HG02840 (cell line): ENCODE data around the gene EFCAB7.

Experiments
- ATAC-seq: cut with Tn5 transposase; IDR thresholded peaks from one replicate; pipeline ENCODE4 v1.9.1; 2021; ENCODE audit warnings: mild to moderate bottlenecking, moderate library complexity, moderate number of reproducible peaks; ENCODE audit not compliant: unreplicated experiment, low FRiP score

Gene EFCAB7

GRCh38 chr1:63522891-63523728, at the start of gene EFCAB7, which contains the start of gene ITGB3BP:
TSS of gene EFCAB7 (plus strand) at chr1:63523525. CDS start at chr1:63525573, 2,048 bp downstream.
TSS of gene ITGB3BP (minus strand) at chr1:63523225. CDS start at chr1:63523133, 92 bp downstream.
- peak; percentile 89 for ATAC-seq

GRCh38 chr1:63475761-63476160, 47.6 kb upstream of the EFCAB7 start:
- no peak for ATAC-seq

GRCh38 chr1:63480057-63480456, 43.3 kb upstream of the EFCAB7 start:
- ATAC-seq, result no peak

GRCh38 chr1:63486629-63487028, 36.7 kb upstream of the EFCAB7 start:
- no peak for ATAC-seq

- no peak for ATAC-seq
Measured at GRCh38 chr1:63487336-63488065, 35.8 kb upstream of the EFCAB7 start.

GRCh38 chr1:63497577-63497976, 25.7 kb upstream of the EFCAB7 start:
- ATAC-seq, result no peak

- no peak for ATAC-seq
Measured at GRCh38 chr1:63498106-63498505, 25.2 kb upstream of the EFCAB7 start.

- no peak for ATAC-seq
Measured at GRCh38 chr1:63501256-63501655, 22.1 kb upstream of the EFCAB7 start.

GRCh38 chr1:63506782-63507181, 16.5 kb upstream of the EFCAB7 start:
- no peak for ATAC-seq

GRCh38 chr1:63509718-63510117, 13.6 kb upstream of the EFCAB7 start:
- ATAC-seq, result no peak

- ATAC-seq, result no peak
Measured at GRCh38 chr1:63512584-63512983, 10.7 kb upstream of the EFCAB7 start.

- no peak for ATAC-seq
Measured at GRCh38 chr1:63516629-63517028, 6.7 kb upstream of the EFCAB7 start.

GRCh38 chr1:63523738-63524137, 413 bp downstream of the EFCAB7 start:
- ATAC-seq, result peak; percentile 16

GRCh38 chr1:63524201-63524600, 876 bp downstream of the EFCAB7 start:
- ATAC-seq, result no peak

- ATAC-seq, result no peak
Measured at GRCh38 chr1:63532727-63533126, 9.4 kb downstream of the EFCAB7 start.

- ATAC-seq, result no peak
Measured at GRCh38 chr1:63533931-63534330, 10.6 kb downstream of the EFCAB7 start.

- no peak for ATAC-seq
Measured at GRCh38 chr1:63534406-63534805, 11.1 kb downstream of the EFCAB7 start.

- ATAC-seq, result no peak
Measured at GRCh38 chr1:63537006-63537405, 13.7 kb downstream of the EFCAB7 start.

GRCh38 chr1:63537940-63538339, 14.6 kb downstream of the EFCAB7 start:
- no peak for ATAC-seq

GRCh38 chr1:63545780-63546179, 22.5 kb downstream of the EFCAB7 start:
- ATAC-seq, result no peak

- no peak for ATAC-seq
Measured at GRCh38 chr1:63547621-63548294, 24.4 kb downstream of the EFCAB7 start.
